Measurements from ENCODE around the gene P4HA1.

DNA sequence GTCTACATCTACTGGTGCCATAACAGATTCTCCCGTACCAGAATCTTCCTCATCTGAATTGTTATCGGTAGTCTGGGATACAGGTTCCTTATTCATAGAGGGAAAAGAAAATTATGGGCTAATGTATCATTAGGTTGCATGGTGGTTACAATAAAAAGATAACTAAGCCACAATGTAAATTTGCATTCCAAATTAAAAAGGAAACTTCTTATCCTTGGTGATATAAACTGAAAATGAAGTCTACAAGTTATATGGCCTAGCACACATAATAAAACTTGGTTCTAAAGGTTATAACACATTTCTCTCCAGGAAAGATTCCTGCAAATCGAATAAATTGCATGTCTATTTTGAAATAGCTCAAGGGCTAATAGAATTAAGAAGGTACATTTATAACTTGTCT lies 38.1 kb upstream of the P4HA1 start:
- TF ChIP-seq POLR2AphosphoS5 (IDR thresholded peaks at IDR 0.05; ENCODE audit: low read depth, low read length): no peak
- TF ChIP-seq POLR2A (IDR thresholded peaks at IDR 0.05; ENCODE audit: low read depth, low read length): no peak
- TF ChIP-seq TAF1 (IDR thresholded peaks at IDR 0.05; ENCODE audit: borderline replicate concordance, low read depth, low read length): no peak
